Mammary epithelial cell (primary cell): Measurements from ENCODE around the gene STK26.

Source experiments
- CTCF ChIP-seq, 2 donors: IDR thresholded peaks in 1 of 2; conservative IDR thresholded peaks in 1 of 2; 2 replicates each; pipeline ENCODE4 v1.5.1; 2011 to 2012; ENCODE audit warnings: inconsistent platforms in 2 of 2, low read length in 2 of 2, mild to moderate bottlenecking in 2 of 2, control low read depth in 1 of 2, low read depth in 1 of 2; ENCODE audit not compliant: insufficient read depth in 1 of 2; ENCODE audit errors: extremely low read depth in 1 of 2
- EZH2 ChIP-seq: IDR thresholded peaks from 2 replicates; pipeline ENCODE4 v1.6.1; 2012; ENCODE audit warnings: low read length, inconsistent platforms, borderline replicate concordance

- TF ChIP-seq CTCF (conservative IDR thresholded peaks at IDR 0.05 in 1 of 2, IDR thresholded peaks at IDR 0.05 in 1 of 2; ENCODE audit: extremely low read depth in 1 of 2, insufficient read depth in 1 of 2, low read depth in 1 of 2, low read length in 2 of 2) (no peak), EZH2 (no peak)
Measured at GRCh38 chrX:132030264-132030663, 7.2 kb downstream of the STK26 start.
